GM18498 (cell line): ENCODE measurements around the gene MAGEA9B.
A peak's percentile ranks its signal among the peaks of the same experiment; 100 is the strongest.
"Not testable (repeated sequence)": the region's sequence is repeated elsewhere in the genome, so short reads cannot be mapped to it uniquely, and the experiment has no call there.

Source experiments
- ATAC-seq: cut with Tn5 transposase; IDR thresholded peaks from one replicate; pipeline ENCODE4 v1.9.1; 2021; ENCODE audit warnings: mild to moderate bottlenecking, moderate library complexity; ENCODE audit not compliant: unreplicated experiment

The MAGEA9B gene, protein sequence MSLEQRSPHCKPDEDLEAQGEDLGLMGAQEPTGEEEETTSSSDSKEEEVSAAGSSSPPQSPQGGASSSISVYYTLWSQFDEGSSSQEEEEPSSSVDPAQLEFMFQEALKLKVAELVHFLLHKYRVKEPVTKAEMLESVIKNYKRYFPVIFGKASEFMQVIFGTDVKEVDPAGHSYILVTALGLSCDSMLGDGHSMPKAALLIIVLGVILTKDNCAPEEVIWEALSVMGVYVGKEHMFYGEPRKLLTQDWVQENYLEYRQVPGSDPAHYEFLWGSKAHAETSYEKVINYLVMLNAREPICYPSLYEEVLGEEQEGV

GRCh38 chrX:149587359-149587758 is at the start of gene MAGEA9B:
Gene MAGEA9B (minus strand): TSS chrX:149587459. CDS start chrX:149583179, 4,280 bp downstream.
- not testable (repeated sequence) for ATAC-seq

DNA sequence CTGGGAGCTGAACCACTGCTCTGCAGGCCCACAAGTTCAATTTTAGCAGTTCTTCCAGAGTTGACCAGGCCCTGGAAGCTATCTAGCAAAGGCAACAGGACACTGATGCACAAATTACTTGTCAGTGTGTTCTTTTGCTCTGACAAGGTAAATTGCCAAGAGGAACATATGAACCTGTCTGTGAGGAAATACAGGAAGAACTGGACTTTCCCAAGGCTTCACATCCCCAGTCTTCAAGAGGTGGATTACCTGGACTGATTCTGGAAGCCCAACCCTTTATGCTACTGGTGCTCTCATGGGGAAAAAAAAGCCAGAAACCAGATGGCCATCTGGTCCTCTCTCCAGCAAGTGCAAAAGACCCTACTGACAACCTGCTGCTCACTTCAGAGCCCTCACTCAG is 46.3 kb upstream of the MAGEA9B start:
- no peak for ATAC-seq

GRCh38 chrX:149631234-149632165 is 44.2 kb upstream of the MAGEA9B start, which contains the start of gene TMEM185A:
Gene TMEM185A (minus strand): TSS chrX:149631792. CDS start chrX:149631580, 212 bp downstream.
- peak; percentile 93 for ATAC-seq

GRCh38 chrX:149630681-149631233 is 43.5 kb upstream of the MAGEA9B start:
- no peak for ATAC-seq

- ATAC-seq, result no peak
These were observed 42.6 kb upstream of the MAGEA9B start for GRCh38 chrX:149629730-149630387.

- no peak for ATAC-seq
These were observed 41.5 kb upstream of the MAGEA9B start for GRCh38 chrX:149628768-149629167.

DNA sequence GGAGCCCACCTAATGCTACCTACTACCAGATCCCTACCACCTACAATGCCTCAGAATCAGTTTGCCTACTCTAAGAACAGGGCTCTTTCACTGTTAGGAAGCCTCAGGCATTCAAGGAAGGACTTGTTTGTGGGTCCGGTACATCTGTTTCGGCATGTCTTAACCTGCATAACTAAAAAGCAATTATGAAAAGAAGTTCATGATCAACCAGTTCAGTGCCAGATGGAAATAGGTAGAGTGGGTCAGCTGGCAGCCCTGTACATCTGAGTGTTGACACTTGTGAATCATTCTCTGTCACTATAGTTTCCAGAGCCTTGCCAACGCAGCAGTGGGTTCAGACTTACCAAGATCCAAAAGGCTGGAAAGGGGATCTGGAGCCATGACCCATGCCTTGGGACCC is 41.0 kb upstream of the MAGEA9B start:
- ATAC-seq, result no peak

DNA sequence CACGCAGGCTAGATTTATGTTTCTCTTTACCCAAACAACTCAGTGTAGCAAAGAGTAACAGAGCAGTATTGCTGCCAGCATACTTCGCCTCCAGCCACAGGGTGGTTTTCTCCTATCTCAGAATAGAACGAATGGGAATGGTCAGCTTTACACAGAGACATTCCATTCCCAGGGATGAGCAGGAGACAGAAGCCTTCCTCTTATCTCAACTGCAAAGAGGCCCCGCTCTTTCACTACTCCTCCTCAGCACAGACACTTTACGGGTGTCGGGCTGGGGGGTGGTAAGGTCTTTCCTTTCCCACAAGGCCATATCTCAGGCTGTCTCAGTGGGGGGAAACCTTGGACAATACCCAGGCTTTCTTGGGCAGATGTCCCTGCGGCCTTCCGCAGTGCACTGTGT is 39.6 kb upstream of the MAGEA9B start:
- ATAC-seq, result not testable (repeated sequence)

- ATAC-seq, result not testable (repeated sequence)
These were observed 32.4 kb upstream of the MAGEA9B start for GRCh38 chrX:149619662-149620061.

- no peak for ATAC-seq
These were observed 31.6 kb upstream of the MAGEA9B start for GRCh38 chrX:149618871-149619270.

DNA sequence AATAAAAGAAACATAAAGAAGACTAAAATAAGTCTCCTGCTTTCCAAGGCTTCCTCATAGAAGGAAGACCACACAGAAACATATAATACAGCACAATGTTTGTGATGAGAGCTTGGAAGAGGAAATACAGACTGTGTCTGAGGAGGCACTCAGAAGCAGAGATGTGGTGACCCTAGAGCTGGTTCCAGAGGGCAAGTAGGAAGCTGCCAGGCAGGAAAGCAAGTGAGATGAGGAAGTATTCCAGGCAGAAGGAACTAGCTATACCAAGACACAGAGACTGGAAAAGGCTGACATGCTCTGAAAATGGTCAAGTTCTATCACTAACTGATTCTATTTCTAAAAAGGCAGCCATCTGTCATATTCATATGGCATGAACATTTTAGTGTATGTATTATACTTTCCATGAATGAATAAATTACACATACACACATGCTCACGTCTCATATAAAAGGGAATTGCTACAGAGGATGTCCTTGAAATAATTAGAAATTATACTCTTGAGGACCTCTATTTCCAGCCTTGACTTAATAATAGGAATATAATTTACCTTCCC is 24.4 kb upstream of the MAGEA9B start:
- ATAC-seq, result no peak

DNA sequence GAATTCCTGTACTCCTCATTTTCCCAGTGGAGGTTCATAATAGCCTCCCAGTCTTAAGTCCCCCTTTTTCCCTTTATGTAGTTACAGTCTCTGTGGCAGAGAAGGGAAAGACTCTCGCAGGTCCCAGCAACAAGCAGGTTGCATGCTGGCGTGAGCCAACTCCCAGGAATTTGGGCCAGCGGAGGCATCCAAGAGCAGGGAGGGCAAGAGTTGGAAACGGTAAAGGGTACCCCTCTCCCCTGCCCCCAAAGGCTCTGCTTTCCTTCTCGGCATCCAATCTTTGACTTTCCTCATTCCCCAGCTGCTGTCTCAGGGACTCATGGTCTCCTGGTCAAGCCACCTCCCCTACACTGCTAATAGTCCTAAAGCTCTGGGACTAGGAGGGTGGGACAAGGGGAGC is 23.3 kb upstream of the MAGEA9B start:
- no peak for ATAC-seq

DNA sequence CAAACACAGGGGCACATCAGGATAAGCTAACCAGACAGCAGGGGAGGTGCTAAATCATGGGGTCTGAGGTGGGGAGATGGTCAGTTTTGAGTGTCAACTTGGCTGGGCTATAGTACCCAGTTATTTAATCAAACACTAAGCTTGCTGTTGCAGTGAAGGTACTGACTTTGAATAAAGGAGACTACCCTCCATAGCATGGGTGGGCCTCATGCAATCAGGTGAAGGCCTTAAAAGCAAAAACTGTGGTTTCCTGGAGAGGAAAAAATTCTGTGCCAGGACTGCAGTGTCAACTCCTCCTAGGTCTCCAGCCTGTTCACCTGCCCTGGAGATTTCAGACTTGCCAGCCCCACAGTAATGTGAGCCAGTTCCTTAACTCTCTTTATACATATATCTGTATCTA is 20.4 kb upstream of the MAGEA9B start:
- no peak for ATAC-seq

DNA sequence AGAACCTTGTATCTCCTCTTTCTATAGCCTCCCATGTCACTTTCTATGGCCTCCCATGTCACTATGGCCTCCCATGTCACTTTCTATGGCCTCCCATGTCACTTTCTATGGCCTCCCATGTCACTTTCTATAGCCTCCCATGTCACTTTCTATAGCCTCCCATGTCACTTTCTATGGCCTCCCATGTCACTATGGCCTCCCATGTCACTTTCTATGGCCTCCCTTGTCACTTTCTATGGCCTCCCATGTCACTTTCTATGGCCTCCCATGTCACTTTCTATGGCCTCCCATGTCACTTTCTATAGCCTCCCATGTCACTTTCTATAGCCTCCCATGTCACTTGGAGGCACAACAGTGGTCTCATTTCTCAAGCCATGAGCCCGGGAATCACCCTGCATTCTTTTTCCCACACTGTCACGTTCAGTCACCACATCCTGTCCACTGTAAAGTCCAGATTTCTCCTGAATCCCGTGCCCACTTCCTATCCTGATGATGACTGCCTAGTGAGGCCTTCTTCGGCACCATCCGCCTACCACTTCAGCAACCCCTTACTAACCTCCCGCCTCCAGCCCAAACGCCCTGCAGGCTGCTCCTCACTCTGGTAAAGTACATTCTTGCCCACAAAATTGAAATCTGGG is 18.1 kb upstream of the MAGEA9B start:
- not testable (repeated sequence) for ATAC-seq

GRCh38 chrX:149598603-149599002 is 11.3 kb upstream of the MAGEA9B start:
- peak; percentile 46 for ATAC-seq

DNA sequence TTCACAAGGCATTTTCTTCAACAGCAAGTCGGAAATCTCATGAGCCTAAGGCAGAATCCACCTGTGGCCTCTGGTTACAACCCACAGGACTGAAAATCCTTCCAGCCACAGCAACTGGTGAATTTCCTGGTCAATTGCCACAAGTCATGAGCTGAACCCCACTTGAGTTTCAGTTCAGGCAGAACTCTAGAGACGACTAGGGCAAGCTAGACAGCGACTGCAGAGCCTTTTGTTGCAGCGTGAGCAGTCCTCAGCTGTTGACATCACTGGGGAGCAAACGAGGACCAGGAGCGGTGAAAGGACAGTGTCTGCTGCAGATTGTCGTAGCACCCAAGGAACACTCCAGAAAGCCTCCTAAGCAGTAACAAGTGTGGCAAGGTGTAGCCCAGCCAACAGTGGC is 8.7 kb upstream of the MAGEA9B start:
- not testable (repeated sequence) for ATAC-seq

- ATAC-seq, result not testable (repeated sequence)
These were observed 8.0 kb upstream of the MAGEA9B start, which contains the start of gene HSFX2 for GRCh38 chrX:149595214-149595613. Gene HSFX2 (minus strand): TSS chrX:149595314. CDS start chrX:149594700, 614 bp downstream.

DNA sequence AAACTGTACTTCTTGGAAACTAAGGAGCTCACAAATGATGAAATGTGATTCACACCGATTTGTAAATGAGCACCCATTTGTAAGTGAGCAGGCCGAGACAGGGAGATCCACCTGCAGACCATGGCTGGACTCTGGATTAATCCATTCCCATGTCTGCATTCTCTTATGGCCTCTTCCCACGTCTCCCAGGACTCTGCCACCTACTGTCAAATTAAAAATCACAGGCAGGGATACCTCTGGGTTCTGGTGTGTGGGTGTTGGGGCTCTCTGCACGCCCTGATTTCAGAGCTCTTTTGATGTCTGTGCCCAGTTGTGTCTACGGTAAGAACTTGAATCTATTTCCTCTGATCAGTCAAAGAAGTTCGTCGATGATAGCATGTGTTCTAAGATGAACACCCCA is 3.7 kb upstream of the MAGEA9B start:
- not testable (repeated sequence) for ATAC-seq

- ATAC-seq, result not testable (repeated sequence)
These were observed 1.6 kb downstream of the MAGEA9B start for GRCh38 chrX:149585631-149586030.

DNA sequence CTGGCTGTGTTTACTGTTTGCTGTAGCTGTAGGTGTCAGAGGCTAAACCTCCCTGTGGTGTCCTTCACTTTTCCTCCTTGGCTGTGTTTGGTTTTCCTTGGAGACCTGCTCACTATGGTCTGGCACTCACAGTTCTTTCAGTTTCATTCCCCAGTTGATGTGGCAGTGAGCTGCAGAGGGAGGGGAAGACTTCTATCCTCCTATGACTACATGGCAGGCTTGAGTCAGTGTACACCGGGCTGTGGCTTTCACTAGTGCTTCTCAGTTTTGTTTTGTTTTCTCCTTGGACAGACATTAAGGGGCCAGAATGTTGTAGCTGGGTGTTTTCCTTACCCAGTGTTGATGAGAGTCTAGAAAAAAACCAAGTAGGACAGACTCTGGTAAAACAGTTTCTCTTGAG is 13.8 kb downstream of the MAGEA9B start:
- ATAC-seq, result peak; percentile 100
